ENCODE measurements around the gene MAG.

The MAG gene

GRCh38 chr19:35363001-35363590 is 71.1 kb downstream of the MAG start:
- in situ Hi-C loops (cut with HindIII; ENCODE audit: low pct_ligation_motif_present, low sequenced_read_pairs) = no loop called here

More at GRCh38 chr19:35363001-35363590, 71.1 kb downstream of the MAG start:
- TF ChIP-seq, protein P1, sequence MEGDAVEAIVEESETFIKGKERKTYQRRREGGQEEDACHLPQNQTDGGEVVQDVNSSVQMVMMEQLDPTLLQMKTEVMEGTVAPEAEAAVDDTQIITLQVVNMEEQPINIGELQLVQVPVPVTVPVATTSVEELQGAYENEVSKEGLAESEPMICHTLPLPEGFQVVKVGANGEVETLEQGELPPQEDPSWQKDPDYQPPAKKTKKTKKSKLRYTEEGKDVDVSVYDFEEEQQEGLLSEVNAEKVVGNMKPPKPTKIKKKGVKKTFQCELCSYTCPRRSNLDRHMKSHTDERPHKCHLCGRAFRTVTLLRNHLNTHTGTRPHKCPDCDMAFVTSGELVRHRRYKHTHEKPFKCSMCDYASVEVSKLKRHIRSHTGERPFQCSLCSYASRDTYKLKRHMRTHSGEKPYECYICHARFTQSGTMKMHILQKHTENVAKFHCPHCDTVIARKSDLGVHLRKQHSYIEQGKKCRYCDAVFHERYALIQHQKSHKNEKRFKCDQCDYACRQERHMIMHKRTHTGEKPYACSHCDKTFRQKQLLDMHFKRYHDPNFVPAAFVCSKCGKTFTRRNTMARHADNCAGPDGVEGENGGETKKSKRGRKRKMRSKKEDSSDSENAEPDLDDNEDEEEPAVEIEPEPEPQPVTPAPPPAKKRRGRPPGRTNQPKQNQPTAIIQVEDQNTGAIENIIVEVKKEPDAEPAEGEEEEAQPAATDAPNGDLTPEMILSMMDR (IDR thresholded peaks at IDR 0.05; ENCODE audit: low read depth, low read length, missing control alignments) = no peak
- Histone ChIP-seq H3K27me3 (replicated peaks) (no peaks in the 10 kb centered on the region), H3K36me3 (replicated peaks) (no peaks in the 10 kb centered on the region), H3K4me3 (ENCODE audit: low read depth, low read length) (no peak overlapping the region), H3K27ac (no peak overlapping the region)
- no peak for DNase-seq
